CD4-positive, alpha-beta memory T cell (primary cell): ENCODE results near the gene HSP90AB1. TPM values are rescaled to one million over a fixed set of nuclear protein-coding genes. Genes with fewer than 3 reads are reported as not detected.

ENCODE experiments used
- CTCF ChIA-PET: fragments of 350-600 bp; sonication (Branson Sonifier 250); formaldehyde crosslinking; loops from one replicate; lab custom pipeline; 2021; ENCODE audit warnings: inconsistent platforms; ENCODE audit not compliant: partially characterized antibody; lab: Charles Lee
- POLR2A ChIA-PET: fragments of 350-600 bp; sonication (Branson Sonifier 250); formaldehyde crosslinking; loops from one replicate; lab custom pipeline; 2021; ENCODE audit not compliant: partially characterized antibody; lab: Charles Lee
- DNase-seq, 5 donors: peaks; one replicate each; pipeline versions ENCODE4 v3.0.0 to v3.0.0-alpha.2; 2020 to 2022; ENCODE audit warnings: mixed read lengths in 1 of 5
- H3K27ac ChIP-seq: one replicate; pipeline ENCODE4 v1.7.0; 2013; ENCODE audit warnings: low read depth, low read length
- H3K27me3 ChIP-seq: 2 replicates; pipeline ENCODE4 v1.7.0; 2013; ENCODE audit warnings: mild to moderate bottlenecking, low read length, moderate library complexity; ENCODE audit not compliant: insufficient read depth
- H3K36me3 ChIP-seq: 2 replicates; pipeline ENCODE4 v1.7.0; 2013; ENCODE audit warnings: mild to moderate bottlenecking, low read length, moderate library complexity; ENCODE audit not compliant: insufficient read depth
- H3K4me1 ChIP-seq: 2 replicates; pipeline ENCODE4 v1.7.0; 2013; ENCODE audit warnings: mild to moderate bottlenecking, low read length, moderate library complexity; ENCODE audit not compliant: insufficient read depth
- H3K4me3 ChIP-seq, 2 donors: one replicate each; pipeline ENCODE4 v1.7.0; 2013; ENCODE audit warnings: low read length in 2 of 2, mild to moderate bottlenecking in 1 of 2
- H3K9me3 ChIP-seq, 2 donors: one replicate each; pipeline ENCODE4 v1.7.0; 2013; ENCODE audit warnings: low read length in 2 of 2, control low read depth in 1 of 2; ENCODE audit not compliant: control insufficient read depth in 1 of 2
- H3K27ac Mint-ChIP-seq, 7 donors: one replicate each; pipeline ENCODE4 v1.8.0; 2020 to 2021; ENCODE audit warnings: mixed read lengths in 7 of 7, mild to moderate bottlenecking in 6 of 7, inconsistent platforms in 3 of 7, moderate library complexity in 3 of 7
- H3K27me3 Mint-ChIP-seq, 2 donors: one replicate each; pipeline ENCODE4 v1.8.0; 2020 to 2021; ENCODE audit warnings: mixed read lengths in 2 of 2
- H3K36me3 Mint-ChIP-seq, 2 donors: one replicate each; pipeline ENCODE4 v1.8.0; 2020 to 2021; ENCODE audit warnings: mixed read lengths in 2 of 2, inconsistent platforms in 1 of 2, mild to moderate bottlenecking in 1 of 2
- H3K4me1 Mint-ChIP-seq, 4 donors: one replicate each; pipeline ENCODE4 v1.8.0; 2020 to 2021; ENCODE audit warnings: mixed read lengths in 4 of 4, mild to moderate bottlenecking in 1 of 4
- H3K4me3 Mint-ChIP-seq, 8 donors: one replicate each; pipeline ENCODE4 v1.8.0; 2020 to 2021; ENCODE audit warnings: mixed read lengths in 8 of 8, mild to moderate bottlenecking in 7 of 8, moderate library complexity in 6 of 8, inconsistent platforms in 3 of 8
- H3K9me3 Mint-ChIP-seq, 8 donors: one replicate each; pipeline ENCODE4 v1.8.0; 2020 to 2021; ENCODE audit warnings: mixed read lengths in 8 of 8, mild to moderate bottlenecking in 5 of 8, inconsistent platforms in 3 of 8, moderate library complexity in 1 of 8
- intact Hi-C: fragments of 100-400 bp; cut with micrococcal nuclease; formaldehyde crosslinking; loops from one replicate; pipeline ENCODE4 v1.15.1; 2023
- polyA plus RNA-seq, 2 donors: library from polyadenylated mRNA; unstranded; fragments of 300-500 nt; fragmentation: Illumina TruSeq; gene quantifications; one replicate each; pipeline ENCODE4 v1.2.3, GENCODE V29; 2021
- total RNA-seq, 2 experiments: library from RNA; stranded (reverse); gene quantifications; one replicate each; pipeline ENCODE4 v1.2.3, GENCODE V29; 2021

HSP90AB1 gene
- total and polyA plus RNA-seq, 4 experiments from 2014 or later, result 303 to 432 (median 354) TPM

DNA sequence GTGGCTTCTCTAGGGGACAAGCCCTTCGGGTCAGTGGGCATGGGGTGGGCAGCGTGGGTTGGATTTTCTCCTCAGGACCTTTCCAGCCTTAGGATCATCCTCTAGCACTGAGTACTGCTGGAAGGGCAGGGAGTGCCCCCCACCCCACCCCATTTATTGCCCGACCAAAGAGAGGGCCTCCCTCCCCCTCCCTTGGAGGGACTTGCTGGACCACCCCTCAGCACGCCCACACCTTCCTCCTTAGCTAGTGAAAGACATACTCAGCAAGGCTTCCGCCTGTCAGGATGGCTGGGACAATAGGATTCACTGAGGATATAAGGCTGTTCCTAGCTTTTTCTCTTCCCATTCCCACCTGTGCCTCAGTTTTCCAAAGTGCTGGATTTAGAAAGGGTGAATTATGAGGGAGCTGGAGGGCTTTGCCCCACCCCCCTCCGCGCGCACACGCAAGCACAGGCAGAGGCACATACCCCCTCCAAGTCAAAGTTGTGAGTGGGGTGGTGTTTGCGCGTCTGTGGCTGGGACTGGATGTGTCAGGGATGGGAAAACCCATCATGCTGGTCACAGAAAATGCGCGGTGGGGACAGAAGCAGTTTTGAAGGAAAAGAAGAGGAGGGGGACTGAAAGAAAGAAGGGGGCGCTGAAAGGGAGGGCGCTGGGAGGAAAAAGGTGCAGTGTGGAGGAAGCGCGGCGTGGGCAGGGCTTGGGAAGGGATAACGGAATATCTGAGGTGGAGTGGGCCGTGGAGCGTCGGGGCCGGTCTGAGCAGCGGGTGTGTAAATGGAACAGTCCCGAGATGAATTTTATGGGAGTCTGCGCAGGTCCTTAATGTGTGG lies 24.2 kb upstream of the HSP90AB1 start:
- Mint-ChIP-seq H3K27ac (peak overlapping the region in 6 of 7 donors; percentile 56 to 86 (median 66)), H3K4me1 (peaks cover 7 to 36% (median 21%) of the 10 kb centered on the region in 4 donors), H3K36me3 (no peaks in the 10 kb centered on the region), H3K27me3 (peaks cover 2 to 7% of the 10 kb centered on the region in 2 donors), H3K9me3 (no peaks in the 10 kb centered on the region), H3K4me3 (peak overlapping the region; percentile 58 to 93 (median 85))
- peak overlapping the region in 1 of 2 donors; percentile 69 for H3K4me3 ChIP-seq
- peaks cover 29% of the 10 kb centered on the region for H3K4me1 ChIP-seq
- POLR2A ChIA-PET, result interaction anchor here (2.5 to 5.3 kb wide), 4 partner anchors 14 to 33 kb away, joined by 9 to 72 read pairs (median 18); partner anchors contain the start of genes HSP90AB1 and SLC35B2
- DNase-seq, result no peak
- no peaks in the 10 kb centered on the region for H3K9me3 ChIP-seq
- no peaks in the 10 kb centered on the region for H3K36me3 ChIP-seq
- H3K27ac ChIP-seq, result no peak overlapping the region
- H3K27me3 ChIP-seq, result no peaks in the 10 kb centered on the region
- intact Hi-C loops, result loop anchor here (1.0 to 2.0 kb wide), 3 partner anchors 15 to 34 kb away; partner anchors contain the start of gene SLC35B2
- CTCF ChIA-PET, result interaction anchor here (0.6 to 6.8 kb wide), 11 partner anchors 13 to 759 kb away, joined by 3 to 84 read pairs (median 4); partner anchors contain the start of gene HSP90AB1

DNA sequence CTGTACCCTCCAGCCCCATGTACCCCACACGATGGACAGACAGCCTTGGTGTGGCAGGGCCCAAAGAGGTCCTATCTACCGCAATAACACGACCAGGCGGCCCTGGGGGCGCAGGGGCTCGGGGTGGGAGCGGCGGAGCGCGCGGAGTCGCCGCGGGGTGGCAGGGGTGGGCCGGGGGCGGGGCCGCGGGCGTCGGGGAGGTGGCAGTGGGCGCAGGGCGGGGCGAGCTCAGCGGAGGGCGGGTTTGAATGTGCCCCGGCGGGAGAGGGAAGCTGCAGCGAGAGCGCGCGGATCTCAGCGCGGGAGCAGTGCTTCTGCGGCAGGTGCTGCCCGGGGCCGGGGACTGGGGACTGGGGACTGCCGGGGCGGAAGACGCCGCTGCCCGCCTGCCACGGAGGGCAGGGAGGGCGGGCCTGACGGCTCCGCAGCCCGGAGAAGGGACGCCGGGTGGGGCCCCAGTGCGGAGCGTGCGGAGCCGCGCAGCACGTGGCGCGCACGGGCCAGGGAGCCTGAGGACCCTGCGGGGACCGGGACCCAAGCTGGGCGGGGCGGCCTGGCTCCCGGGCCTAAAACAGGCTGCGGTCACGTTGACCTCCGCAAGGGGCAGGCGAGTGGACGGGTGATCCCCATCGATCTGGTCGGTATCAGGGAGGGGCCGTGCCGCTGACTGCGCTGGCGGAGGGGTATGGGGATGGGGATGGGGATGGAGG lies 23.4 kb upstream of the HSP90AB1 start, which contains the start of gene SLC29A1:
Gene SLC29A1, plus strand, starts transcription at position 277 of the 710 bp plus-strand sequence. CDS start 3,719 bp downstream, outside the sequence.
- DNase-seq, result peak; percentile 76 to 83 (median 78)
- no peak within 1 kb of the TSS for H3K27ac ChIP-seq
- no peaks in the 10 kb centered on the region for H3K9me3 ChIP-seq
- H3K27me3 Mint-ChIP-seq, result peaks cover 2 to 5% of the 10 kb centered on the region in 2 donors
- intact Hi-C loops, result loop anchor here (1.0 to 2.0 kb wide), 3 partner anchors 14 to 33 kb away; partner anchors contain the start of gene SLC35B2
- peak within 1 kb of the TSS in 1 of 2 donors; percentile 69 for H3K4me3 ChIP-seq
- no peaks in the 10 kb centered on the region for H3K36me3 ChIP-seq
- H3K4me1 ChIP-seq, result peaks cover 29% of the 10 kb centered on the region
- H3K4me1 Mint-ChIP-seq, result peaks cover 7 to 32% (median 20%) of the 10 kb centered on the region in 4 donors
- H3K27ac Mint-ChIP-seq, result peak within 1 kb of the TSS; percentile 37 to 86 (median 70)
- H3K4me3 Mint-ChIP-seq, result peak within 1 kb of the TSS; percentile 82 to 93 (median 85)
- no peaks in the 10 kb centered on the region for H3K36me3 Mint-ChIP-seq
- no peaks in the 10 kb centered on the region for H3K9me3 Mint-ChIP-seq
- no peaks in the 10 kb centered on the region for H3K27me3 ChIP-seq
- ChIA-PET CTCF (interaction anchor here (0.9 to 6.8 kb wide), 8 partner anchors 12 to 118 kb away, joined by 3 to 84 read pairs (median 8); partner anchors contain the start of genes HSP90AB1 and SLC35B2), POLR2A (interaction anchor here (0.9 to 5.3 kb wide), 5 partner anchors 14 to 32 kb away, joined by 3 to 72 read pairs (median 16); partner anchors contain the start of genes HSP90AB1 and SLC35B2)

DNA sequence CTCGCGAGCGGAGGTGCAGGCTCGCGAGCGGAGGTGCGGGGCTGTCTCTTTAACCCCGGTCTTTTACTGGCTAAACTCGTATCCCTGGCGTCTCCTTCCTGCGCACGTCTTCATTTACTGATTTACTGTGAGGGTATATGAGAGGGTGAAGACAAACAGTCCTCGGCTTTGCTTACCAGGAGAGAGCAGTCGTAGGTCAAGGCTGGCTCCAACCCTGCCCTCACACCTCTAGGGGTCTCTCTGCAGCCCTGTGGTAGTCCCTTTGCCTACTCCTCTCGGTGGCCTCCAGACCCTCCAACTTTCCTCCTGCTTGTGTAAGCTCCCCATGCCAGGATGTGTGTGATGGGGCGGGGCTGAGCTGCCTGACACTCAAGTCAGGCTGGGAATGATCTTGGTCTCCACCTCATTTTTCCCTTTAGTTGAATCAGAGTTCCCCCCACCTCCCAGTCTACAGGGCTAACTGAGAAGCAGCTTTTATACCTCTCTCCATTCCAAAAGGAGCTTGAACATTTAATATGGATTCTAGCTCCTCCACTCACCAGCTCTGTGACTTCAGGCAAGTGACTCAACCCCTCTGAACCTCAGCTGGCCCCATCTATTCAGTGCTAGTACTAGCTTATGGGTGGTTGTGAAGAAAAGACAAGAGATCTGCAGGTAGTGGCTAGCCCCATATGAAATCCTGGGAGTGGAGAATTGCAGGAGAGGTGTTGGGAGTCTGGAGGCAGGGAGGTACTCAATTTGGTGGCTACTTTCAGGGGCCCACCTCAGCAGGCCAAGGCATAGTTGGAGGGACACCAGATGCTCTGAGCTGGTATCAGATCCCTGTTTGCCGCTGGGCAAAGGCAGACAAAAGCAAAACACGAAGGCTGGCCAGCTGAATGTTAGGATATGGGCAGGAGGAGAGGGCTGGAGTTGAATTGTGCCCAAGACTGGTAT lies 22.6 kb upstream of the HSP90AB1 start:
- peaks cover 0 to 2% of the 10 kb centered on the region in 2 donors for H3K27me3 Mint-ChIP-seq
- H3K36me3 Mint-ChIP-seq, result no peaks in the 10 kb centered on the region
- H3K27ac Mint-ChIP-seq, result peak overlapping the region in 6 of 7 donors; percentile 37 to 79 (median 66)
- H3K9me3 Mint-ChIP-seq, result no peaks in the 10 kb centered on the region
- POLR2A ChIA-PET, result interaction anchor here (0.9 to 5.3 kb wide), 6 partner anchors 13 to 163 kb away, joined by 3 to 72 read pairs (median 12); partner anchors contain the start of genes CDC5L, HSP90AB1 and SLC35B2
- intact Hi-C loops, result no loop called here
- peak in 1 of 5 donors; percentile 16 for DNase-seq
- CTCF ChIA-PET, result interaction anchor here (0.9 to 6.8 kb wide), 7 partner anchors 11 to 44 kb away, joined by 3 to 84 read pairs (median 11); partner anchors contain the start of genes HSP90AB1 and SLC35B2
- Histone ChIP-seq H3K9me3 (no peaks in the 10 kb centered on the region), H3K27me3 (no peaks in the 10 kb centered on the region), H3K4me1 (peaks cover 25% of the 10 kb centered on the region), H3K4me3 (peak overlapping the region in 1 of 2 donors; percentile 69), H3K27ac (no peak overlapping the region), H3K36me3 (no peaks in the 10 kb centered on the region)
- peak overlapping the region; percentile 82 to 87 (median 84) for H3K4me3 Mint-ChIP-seq
- H3K4me1 Mint-ChIP-seq, result peaks cover 7 to 31% (median 19%) of the 10 kb centered on the region in 4 donors

DNA sequence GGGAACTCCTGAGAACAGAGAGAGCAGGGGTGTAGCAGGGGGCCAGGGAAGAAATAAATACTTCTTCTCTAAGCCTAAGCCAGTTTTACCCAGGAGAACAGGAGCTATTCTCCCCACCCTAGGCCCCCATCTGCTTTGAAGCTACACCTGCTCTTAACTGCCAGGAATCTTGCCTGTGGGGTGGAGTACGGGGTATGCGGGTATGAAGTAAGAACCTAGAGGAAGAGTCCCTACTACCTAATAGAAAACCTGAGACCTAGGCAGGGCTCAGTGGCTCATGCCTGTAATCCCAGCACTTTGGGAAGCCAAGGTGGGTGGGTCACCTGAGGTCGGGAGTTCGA lies 22.0 kb upstream of the HSP90AB1 start:
- Histone ChIP-seq H3K9me3 (no peaks in the 10 kb centered on the region), H3K4me1 (peaks cover 22% of the 10 kb centered on the region), H3K36me3 (no peaks in the 10 kb centered on the region), H3K27ac (no peak overlapping the region), H3K4me3 (no peak overlapping the region), H3K27me3 (no peaks in the 10 kb centered on the region)
- H3K27ac Mint-ChIP-seq, result no peak overlapping the region
- H3K4me1 Mint-ChIP-seq, result peaks cover 7 to 31% (median 18%) of the 10 kb centered on the region in 4 donors
- no peaks in the 10 kb centered on the region for H3K27me3 Mint-ChIP-seq
- CTCF ChIA-PET, result interaction anchor here (1.2 to 6.8 kb wide), 6 partner anchors 11 to 43 kb away, joined by 4 to 84 read pairs (median 11); partner anchors contain the start of genes HSP90AB1 and SLC35B2
- intact Hi-C loops, result no loop called here
- POLR2A ChIA-PET, result interaction anchor here (1.4 to 5.3 kb wide), 4 partner anchors 12 to 163 kb away, joined by 3 to 72 read pairs (median 18); partner anchors contain the start of genes CDC5L, HSP90AB1 and SLC35B2
- H3K36me3 Mint-ChIP-seq, result no peaks in the 10 kb centered on the region
- no peak for DNase-seq
- peak overlapping the region in 3 of 8 donors; percentile 35 to 87 (median 82) for H3K4me3 Mint-ChIP-seq
- H3K9me3 Mint-ChIP-seq, result no peaks in the 10 kb centered on the region

DNA sequence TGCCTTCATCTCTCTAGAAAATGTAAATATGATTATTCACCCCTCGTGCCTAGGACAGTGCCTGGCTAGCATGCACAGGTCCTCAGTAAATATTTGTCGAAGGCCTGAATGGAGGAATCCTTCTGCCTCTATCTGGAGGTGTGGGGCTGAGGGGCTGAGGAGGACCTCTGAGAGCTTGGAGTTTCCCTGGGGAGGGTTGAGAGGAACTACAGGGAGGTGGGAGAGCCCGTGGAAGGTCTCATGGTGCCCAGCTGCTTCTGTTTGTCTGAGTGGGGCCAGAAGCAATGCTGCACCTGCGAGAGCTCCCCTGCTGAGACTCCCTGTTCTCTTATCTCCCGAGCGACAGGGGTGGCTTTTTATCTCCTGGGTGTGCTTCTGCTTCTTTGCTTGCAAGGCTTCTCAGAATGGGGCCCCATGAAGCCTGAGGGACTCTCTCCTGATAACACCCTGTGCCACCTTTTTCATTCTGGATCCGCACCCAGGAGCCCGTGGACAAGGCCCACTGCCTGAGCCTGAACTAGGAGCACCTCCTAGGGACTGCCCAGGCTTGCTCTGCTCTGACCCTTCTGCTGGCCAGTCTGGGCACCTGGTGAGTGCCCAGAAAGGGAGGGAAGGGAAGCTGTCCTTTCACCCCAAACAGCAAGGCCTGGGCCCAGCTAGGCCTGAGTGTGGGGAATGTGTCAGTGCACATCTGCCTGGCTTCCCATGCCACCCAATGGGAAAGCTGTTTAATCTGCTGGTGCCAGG lies 21.1 kb upstream of the HSP90AB1 start:
- Mint-ChIP-seq H3K4me3 (peak overlapping the region in 2 of 8 donors; percentile 39 to 46), H3K9me3 (no peaks in the 10 kb centered on the region), H3K27me3 (no peaks in the 10 kb centered on the region), H3K36me3 (no peaks in the 10 kb centered on the region), H3K27ac (no peak overlapping the region), H3K4me1 (peaks cover 7 to 31% (median 17%) of the 10 kb centered on the region in 4 donors)
- Histone ChIP-seq H3K36me3 (no peaks in the 10 kb centered on the region), H3K9me3 (no peaks in the 10 kb centered on the region), H3K4me3 (no peak overlapping the region), H3K4me1 (peaks cover 22% of the 10 kb centered on the region), H3K27ac (no peak overlapping the region), H3K27me3 (no peaks in the 10 kb centered on the region)
- POLR2A ChIA-PET, result interaction anchor here (1.4 to 5.3 kb wide), 3 partner anchors 21 to 162 kb away, joined by 3 to 72 read pairs (median 21); partner anchors contain the start of genes CDC5L, HSP90AB1 and SLC35B2
- DNase-seq, result no peak
- CTCF ChIA-PET, result interaction anchor here (2.0 to 6.8 kb wide), 2 partner anchors 10 to 31 kb away, joined by 11 to 84 read pairs; partner anchors contain the start of gene SLC35B2
- intact Hi-C loops, result no loop called here
